Epithelial cell of proximal tubule (primary cell): ENCODE data around the gene ADARB1. TPM values are rescaled to one million over a fixed set of nuclear protein-coding genes. Genes with fewer than 3 reads are reported as not detected.

ENCODE experiments used
- DNase-seq: peaks from one replicate; pipeline ENCODE4 v3.0.0-alpha.2; 2011; ENCODE audit warnings: low read depth
- H3K4me3 ChIP-seq: 2 replicates; pipeline ENCODE4 v1.5.1; 2011; ENCODE audit warnings: low read depth, mild to moderate bottlenecking, low read length
- CTCF ChIP-seq: conservative IDR thresholded peaks from 2 replicates; pipeline ENCODE4 v1.5.1; 2012; ENCODE audit warnings: low read depth, mild to moderate bottlenecking, low read length
- total RNA-seq: library from RNA; depleted of rRNA; stranded (reverse); fragments of >200 nt; gene quantifications from 2 replicates; pipeline ENCODE4 v1.2.3, GENCODE V29; 2015

Gene ADARB1
- total RNA-seq, 1 donor from 2014 or later = 2.2 TPM

- no peak for TF ChIP-seq CTCF
- no peak overlapping the region for H3K4me3 ChIP-seq
- no peak for DNase-seq
These were observed 44.3 kb upstream of the ADARB1 start for GRCh38 chr21:45029948-45030681.

- TF ChIP-seq CTCF = no peak
- no peak for DNase-seq
- H3K4me3 ChIP-seq = no peak overlapping the region
These were observed 43.5 kb upstream of the ADARB1 start for GRCh38 chr21:45030682-45031570.

- TF ChIP-seq CTCF = no peak
- H3K4me3 ChIP-seq = no peak overlapping the region
- DNase-seq = no peak
These were observed 42.7 kb upstream of the ADARB1 start for GRCh38 chr21:45031571-45032191.

GRCh38 chr21:45032332-45032731 is 42.0 kb upstream of the ADARB1 start:
- DNase-seq = no peak
- no peak overlapping the region for H3K4me3 ChIP-seq

GRCh38 chr21:45032977-45033710 is 41.2 kb upstream of the ADARB1 start:
- TF ChIP-seq CTCF = no peak
- DNase-seq = no peak
- no peak overlapping the region for H3K4me3 ChIP-seq

More at GRCh38 chr21:45032332-45032731, 42.0 kb upstream of the ADARB1 start:
- TF ChIP-seq CTCF = no peak

GRCh38 chr21:45033791-45034555 is 40.4 kb upstream of the ADARB1 start:
- no peak for DNase-seq
- TF ChIP-seq CTCF = no peak
- no peak overlapping the region for H3K4me3 ChIP-seq
